HL-60 (cell line): Measurements from ENCODE around the gene ZNF358.
A peak's percentile ranks its signal among the peaks of the same experiment; 100 is the strongest.
"Not testable (repeated sequence)": the region's sequence is repeated elsewhere in the genome, so short reads cannot be mapped to it uniquely, and the experiment has no call there.

Experiments
- DNase-seq, 2 experiments: peaks; one replicate each; pipeline ENCODE4 v3.0.0-alpha.2; 2010 to 2020; ENCODE audit warnings: low read depth in 1 of 2, low spot score in 1 of 2
- H3K27ac ChIP-seq: fragments of 250-450 bp; sonication (Bioruptor Pico); replicated peaks from 2 replicates; pipeline ENCODE4 v1.5.1; 2020; ENCODE audit warnings: mild to moderate bottlenecking, moderate library complexity
- H3K27me3 ChIP-seq: fragments of 250-450 bp; sonication (Bioruptor Pico); 2 replicates; pipeline ENCODE4 v1.5.1; 2021; ENCODE audit warnings: mild to moderate bottlenecking, moderate library complexity; ENCODE audit not compliant: insufficient read depth, poor library complexity, severe bottlenecking
- H3K4me3 ChIP-seq: replicated peaks from 2 replicates; pipeline ENCODE4 v1.5.1; 2011; ENCODE audit warnings: mild to moderate bottlenecking, control low read depth, low read length; ENCODE audit not compliant: insufficient read depth
- GABPA ChIP-seq: IDR thresholded peaks from 2 replicates; pipeline ENCODE4 v1.6.1; 2012; ENCODE audit warnings: low read depth
- POLR2AphosphoS5 ChIP-seq: IDR thresholded peaks from 2 replicates; pipeline ENCODE4 v1.6.1; 2012; ENCODE audit warnings: low read depth
- SPI1 ChIP-seq: IDR thresholded peaks from 2 replicates; pipeline ENCODE4 v1.6.1; 2012; ENCODE audit warnings: low read depth, mild to moderate bottlenecking, borderline replicate concordance
- TF ChIP-seq, protein P1 (sequence below): IDR thresholded peaks from 2 replicates; pipeline ENCODE4 v1.6.1; 2012; ENCODE audit warnings: low read depth; ENCODE audit not compliant: insufficient replicate concordance
- TF ChIP-seq, protein P2 (sequence below): IDR thresholded peaks from one replicate; pipeline ENCODE4 v1.5.1; 2011; ENCODE audit warnings: low read length, control low read depth, inconsistent platforms; ENCODE audit not compliant: insufficient read depth

Gene ZNF358

DNA sequence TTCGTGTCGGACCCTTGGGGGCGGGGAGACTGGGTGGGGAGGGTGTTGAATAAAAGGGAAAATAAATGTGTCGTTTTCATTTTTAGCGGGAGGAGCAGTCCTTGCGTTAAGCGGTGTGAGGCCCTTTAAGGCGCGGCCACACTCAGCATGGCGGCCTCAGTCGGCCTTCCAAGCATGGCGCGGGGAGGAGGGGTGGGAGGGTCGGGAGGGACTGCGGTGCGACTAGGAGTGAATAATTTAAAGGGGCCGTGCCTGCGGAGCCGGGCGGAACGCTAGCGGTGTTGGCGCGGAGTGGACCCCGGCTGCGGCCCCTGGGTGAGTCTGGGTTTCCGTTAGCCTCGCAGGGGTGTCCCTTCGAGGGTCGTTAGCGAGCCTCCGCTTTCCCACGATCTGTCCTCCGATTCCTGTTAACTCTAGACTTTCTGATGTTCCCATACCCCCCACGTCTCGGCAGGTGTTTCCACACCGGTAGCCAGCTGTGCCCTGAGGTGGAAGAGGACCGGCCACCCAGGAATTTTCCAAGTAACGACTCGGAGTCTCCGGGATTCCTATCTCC is 18.1 kb downstream of the ZNF358 start:
- TF ChIP-seq POLR2AphosphoS5, result peak; percentile 84; the same call in 1 of the 2 replicates
- TF ChIP-seq GABPA, result no peak
- peak in 1 of 2 experiments; percentile 46 for DNase-seq

DNA sequence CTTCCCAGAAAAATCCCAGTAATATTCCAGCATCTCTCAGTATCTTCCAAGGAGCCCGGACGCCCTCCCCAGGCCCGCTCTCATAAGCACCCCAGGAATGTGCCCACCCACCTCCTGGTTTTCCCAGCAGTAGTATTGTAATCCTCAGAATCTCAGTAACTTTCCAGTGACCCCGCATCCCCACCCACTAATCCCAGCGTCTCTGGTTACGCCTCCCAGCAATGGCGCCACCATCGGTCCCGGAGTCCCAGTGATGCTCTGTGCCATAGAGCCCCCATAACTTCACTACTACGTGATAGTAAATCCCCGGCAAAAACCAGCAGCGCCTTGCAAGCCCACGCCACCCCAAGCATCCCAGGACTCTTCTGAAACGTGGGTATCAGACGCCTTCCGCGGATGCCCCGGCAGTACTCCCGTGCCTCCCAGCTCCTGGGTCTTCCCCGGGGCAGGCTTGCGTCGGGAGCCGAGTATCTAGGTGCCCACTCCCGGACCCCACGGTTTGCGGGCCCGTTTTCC is 18.7 kb downstream of the ZNF358 start:
- Histone ChIP-seq H3K27me3 (no peaks in the 10 kb centered on the region), H3K4me3 (no peak overlapping the region), H3K27ac (no peak overlapping the region)
- no peak for DNase-seq
- TF ChIP-seq, protein P1, sequence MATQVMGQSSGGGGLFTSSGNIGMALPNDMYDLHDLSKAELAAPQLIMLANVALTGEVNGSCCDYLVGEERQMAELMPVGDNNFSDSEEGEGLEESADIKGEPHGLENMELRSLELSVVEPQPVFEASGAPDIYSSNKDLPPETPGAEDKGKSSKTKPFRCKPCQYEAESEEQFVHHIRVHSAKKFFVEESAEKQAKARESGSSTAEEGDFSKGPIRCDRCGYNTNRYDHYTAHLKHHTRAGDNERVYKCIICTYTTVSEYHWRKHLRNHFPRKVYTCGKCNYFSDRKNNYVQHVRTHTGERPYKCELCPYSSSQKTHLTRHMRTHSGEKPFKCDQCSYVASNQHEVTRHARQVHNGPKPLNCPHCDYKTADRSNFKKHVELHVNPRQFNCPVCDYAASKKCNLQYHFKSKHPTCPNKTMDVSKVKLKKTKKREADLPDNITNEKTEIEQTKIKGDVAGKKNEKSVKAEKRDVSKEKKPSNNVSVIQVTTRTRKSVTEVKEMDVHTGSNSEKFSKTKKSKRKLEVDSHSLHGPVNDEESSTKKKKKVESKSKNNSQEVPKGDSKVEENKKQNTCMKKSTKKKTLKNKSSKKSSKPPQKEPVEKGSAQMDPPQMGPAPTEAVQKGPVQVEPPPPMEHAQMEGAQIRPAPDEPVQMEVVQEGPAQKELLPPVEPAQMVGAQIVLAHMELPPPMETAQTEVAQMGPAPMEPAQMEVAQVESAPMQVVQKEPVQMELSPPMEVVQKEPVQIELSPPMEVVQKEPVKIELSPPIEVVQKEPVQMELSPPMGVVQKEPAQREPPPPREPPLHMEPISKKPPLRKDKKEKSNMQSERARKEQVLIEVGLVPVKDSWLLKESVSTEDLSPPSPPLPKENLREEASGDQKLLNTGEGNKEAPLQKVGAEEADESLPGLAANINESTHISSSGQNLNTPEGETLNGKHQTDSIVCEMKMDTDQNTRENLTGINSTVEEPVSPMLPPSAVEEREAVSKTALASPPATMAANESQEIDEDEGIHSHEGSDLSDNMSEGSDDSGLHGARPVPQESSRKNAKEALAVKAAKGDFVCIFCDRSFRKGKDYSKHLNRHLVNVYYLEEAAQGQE, result no peak
- TF ChIP-seq, protein P2, sequence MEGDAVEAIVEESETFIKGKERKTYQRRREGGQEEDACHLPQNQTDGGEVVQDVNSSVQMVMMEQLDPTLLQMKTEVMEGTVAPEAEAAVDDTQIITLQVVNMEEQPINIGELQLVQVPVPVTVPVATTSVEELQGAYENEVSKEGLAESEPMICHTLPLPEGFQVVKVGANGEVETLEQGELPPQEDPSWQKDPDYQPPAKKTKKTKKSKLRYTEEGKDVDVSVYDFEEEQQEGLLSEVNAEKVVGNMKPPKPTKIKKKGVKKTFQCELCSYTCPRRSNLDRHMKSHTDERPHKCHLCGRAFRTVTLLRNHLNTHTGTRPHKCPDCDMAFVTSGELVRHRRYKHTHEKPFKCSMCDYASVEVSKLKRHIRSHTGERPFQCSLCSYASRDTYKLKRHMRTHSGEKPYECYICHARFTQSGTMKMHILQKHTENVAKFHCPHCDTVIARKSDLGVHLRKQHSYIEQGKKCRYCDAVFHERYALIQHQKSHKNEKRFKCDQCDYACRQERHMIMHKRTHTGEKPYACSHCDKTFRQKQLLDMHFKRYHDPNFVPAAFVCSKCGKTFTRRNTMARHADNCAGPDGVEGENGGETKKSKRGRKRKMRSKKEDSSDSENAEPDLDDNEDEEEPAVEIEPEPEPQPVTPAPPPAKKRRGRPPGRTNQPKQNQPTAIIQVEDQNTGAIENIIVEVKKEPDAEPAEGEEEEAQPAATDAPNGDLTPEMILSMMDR, result no peak
- TF ChIP-seq GABPA (no peak), SPI1 (no peak), POLR2AphosphoS5 (no peak)

More for the DNA sequence above, 18.1 kb downstream of the ZNF358 start:
- Histone ChIP-seq H3K27ac (no peak overlapping the region), H3K27me3 (no peaks in the 10 kb centered on the region), H3K4me3 (no peak overlapping the region)

DNA sequence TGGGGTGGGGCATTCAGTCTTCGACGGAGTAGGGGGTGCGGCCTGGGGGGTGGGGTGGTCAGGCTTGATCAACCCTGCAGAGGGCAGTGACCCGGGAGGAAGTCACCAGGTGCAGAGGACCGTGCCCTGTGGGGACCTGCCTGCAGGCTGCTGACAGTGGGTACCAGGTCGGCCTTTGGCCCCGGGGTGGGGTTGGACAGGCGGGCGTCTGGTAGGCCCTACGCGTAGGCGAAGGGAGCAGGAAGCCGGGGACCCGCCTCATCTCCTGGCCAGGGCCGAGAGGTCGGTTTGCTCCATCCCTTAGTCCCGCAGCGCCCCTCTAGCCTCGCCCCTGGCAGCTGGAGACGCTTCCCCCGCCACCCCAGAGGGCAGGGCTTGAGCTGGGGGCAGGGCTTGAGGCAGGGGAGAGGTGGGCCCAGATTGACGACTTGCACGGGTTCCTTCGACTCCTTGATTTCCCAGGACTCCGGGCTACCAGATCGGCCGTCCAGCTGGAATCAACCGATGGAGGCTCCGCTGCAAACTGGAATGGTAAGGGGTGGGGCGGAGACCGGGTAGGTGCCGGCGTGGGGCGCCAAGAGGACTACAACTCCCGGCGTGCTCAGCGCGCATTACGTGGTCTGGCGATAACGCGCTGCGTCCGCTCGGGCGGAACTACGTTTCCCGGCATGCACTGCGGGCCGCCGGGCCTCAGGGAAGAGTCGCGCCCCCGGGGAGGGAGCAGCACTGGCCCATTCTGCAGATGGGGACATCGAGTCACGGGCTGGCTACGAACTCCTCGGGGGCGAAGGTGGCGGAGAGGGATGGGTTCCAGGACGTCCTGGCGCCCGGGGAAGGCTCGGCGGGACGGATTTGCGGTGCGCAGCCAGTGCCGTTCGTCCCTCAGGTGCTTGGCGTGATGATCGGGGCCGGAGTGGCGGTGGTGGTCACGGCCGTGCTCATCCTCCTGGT is 19.4 kb downstream of the ZNF358 start, which contains the start of gene PNPLA6:
PNPLA6 (plus strand) TSS at position 671 of the 951 bp plus-strand sequence; CDS start at position 743, 72 bp downstream.
- TF ChIP-seq, protein P2, result no peak
- TF ChIP-seq POLR2AphosphoS5, result peak; percentile 21; the same call in 1 of the 2 replicates
- Histone ChIP-seq H3K4me3 (peak within 1 kb of the TSS; percentile 99), H3K27me3 (no peaks in the 10 kb centered on the region), H3K27ac (peak within 1 kb of the TSS; percentile 29)
- peak; percentile 80 to 91 for DNase-seq

DNA sequence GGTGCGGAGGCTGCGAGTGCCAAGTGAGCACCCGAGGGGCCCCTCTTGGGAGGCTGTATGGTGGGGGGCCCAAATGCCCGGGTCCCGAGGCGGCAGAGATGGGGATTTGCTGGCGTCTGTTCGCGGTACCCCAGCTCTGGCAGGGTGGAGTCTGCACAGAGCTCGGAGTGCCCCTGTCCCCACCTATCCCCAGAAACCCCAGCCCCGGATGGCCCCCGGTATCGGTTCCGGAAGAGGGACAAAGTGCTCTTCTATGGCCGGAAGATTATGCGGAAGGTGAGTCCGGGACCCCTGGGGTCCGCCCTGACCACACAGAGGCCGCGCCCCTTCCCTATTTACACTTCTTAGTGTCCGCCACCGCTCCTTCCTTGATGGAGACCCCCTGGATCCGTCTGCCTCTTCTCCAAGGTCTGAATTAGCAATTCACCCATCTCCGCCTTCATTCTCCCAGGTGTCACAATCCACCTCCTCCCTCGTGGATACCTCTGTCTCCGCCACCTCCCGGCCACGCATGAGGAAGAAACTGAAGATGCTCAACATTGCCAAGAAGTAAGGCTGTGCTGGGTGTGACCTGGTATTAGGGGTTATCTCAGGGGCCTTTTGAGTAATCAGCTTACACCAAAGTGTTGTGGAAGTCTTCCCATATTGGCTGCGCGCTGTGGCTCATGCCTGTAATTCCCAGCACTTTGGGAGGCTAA is 20.2 kb downstream of the ZNF358 start:
- TF ChIP-seq POLR2AphosphoS5, result no peak
- TF ChIP-seq GABPA, result no peak
- TF ChIP-seq, protein P1, result no peak
- no peak for TF ChIP-seq SPI1
- TF ChIP-seq, protein P2, result no peak
- peak overlapping the region; percentile 29 for H3K27ac ChIP-seq
- H3K4me3 ChIP-seq, result peak overlapping the region; percentile 99
- no peak for DNase-seq
- H3K27me3 ChIP-seq, result no peaks in the 10 kb centered on the region

DNA sequence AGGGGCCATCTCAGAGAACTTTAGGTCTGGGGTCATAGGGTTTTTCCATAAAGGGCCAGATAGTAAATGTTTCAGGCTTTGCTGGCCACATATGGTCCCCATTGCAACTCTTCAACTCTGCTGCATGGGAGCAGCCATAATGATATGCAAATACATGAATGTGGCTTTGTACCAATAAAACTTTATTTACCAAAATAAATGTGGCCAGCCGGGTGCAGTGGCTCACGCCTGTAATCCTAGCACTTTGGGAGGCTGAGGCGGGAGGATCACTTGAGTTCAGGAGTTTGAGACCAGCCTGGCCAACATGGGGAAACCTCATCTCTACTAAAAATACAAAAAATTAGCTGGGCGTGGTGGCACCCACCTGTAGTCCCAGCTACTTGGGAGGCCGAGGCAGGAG is 23.1 kb downstream of the ZNF358 start:
- H3K4me3 ChIP-seq, H3K27me3 ChIP-seq, H3K27ac ChIP-seq, DNase-seq: not testable (repeated sequence)
